Fibroblast of skin of abdomen (primary cell): ENCODE measurements around the gene MRPL49.
A peak's percentile ranks its signal among the peaks of the same experiment; 100 is the strongest.
"Not testable (repeated sequence)": the region's sequence is repeated elsewhere in the genome, so short reads cannot be mapped to it uniquely, and the experiment has no call there.

ENCODE experiments used
- DNase-seq: peaks from one replicate; pipeline ENCODE4 v3.0.0-alpha.2; 2013

Gene MRPL49

DNA sequence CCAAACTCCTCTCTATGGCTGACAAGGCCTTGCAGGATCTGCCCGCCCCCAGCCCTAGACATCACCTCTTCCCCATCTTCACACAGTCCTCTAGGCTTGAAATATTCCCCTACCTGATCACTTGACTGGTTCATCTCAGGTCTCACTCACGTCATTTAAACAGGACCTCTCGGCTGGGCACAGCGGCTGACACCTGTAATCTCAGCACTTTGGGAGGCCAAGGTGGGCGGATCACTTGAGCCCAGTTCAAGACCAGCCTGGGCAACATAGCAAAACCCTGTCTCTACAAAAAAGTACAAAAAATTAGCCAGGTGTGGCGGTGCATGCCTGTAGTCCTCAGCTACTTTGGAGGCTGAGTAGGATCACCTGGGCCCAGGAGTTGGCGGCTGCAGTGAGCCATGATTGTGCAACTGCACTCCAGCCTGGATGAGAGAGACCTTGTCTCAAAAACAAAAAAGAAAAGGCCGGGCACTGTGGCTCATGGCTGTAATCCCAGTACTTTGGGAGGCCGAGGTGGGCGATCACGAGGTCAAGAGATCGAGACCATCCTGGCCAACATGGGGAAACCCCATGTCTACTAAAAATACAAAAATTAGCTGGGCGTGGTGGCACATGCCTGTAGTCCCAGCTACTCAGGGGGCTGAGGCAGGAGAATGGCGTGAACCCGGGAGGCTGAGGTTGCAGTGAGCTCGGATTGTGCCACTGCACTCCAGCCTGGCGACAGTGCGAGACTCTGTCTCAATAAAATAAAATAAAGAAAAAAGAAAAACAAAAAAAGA is 3.0 kb upstream of the MRPL49 start:
- DNase-seq, result not testable (repeated sequence)

DNA sequence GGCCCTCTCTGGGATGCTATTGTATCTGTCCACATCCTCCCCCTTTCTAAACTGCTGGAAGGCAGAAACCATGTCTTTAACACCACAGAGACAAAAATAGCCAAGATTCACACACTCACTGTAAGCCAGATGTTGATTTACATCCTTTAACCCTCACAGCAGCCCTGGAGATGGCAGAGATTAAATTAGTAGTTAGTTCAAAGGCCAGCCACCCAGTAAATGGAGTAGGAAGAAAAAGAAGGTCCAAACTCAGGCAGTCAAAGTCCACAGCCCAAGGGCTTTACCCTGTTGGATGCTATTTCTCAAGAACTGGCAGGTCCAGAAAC is 2.5 kb upstream of the MRPL49 start:
- no peak for DNase-seq

DNA sequence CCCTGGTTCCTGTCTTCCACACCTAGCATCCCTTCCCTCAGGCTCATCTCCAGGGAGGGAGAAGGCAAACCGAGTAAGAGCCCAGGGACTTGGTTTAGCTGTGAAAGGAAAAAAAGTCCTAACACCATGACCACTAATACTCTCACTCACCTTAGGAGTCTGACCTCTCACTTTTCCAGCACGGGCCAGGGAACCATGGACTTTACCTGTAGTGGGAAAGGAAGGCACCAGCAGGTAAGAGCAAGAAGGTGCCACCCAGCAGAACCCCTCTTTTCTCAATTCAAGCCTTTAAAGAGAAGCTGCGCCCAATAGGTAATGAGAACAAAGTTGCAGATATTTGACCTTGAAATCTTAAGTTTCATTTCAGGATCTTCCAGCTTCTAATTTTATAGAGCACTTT is 1.3 kb upstream of the MRPL49 start:
- DNase-seq, result no peak

DNA sequence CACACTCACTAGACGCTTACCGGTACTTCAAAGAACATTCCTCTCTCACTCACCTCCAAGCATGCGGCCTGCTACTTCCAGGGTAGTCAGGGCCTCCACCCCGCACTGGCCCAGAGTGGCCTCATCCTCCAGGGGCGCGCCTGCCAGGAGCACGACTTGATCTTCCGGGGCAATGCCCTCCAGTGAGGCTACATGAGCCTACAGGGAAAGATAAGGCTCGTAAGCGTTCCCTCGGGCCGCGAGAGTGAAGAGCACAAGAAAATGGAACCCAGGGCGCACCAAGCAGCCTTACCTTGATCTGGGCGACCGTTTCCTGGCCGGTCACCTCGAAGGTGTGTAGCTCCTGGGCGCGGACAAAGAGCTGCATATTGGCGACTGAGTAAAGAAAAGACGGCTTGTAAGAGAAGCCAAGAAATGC is 665 bp upstream of the MRPL49 start:
- no peak for DNase-seq

DNA sequence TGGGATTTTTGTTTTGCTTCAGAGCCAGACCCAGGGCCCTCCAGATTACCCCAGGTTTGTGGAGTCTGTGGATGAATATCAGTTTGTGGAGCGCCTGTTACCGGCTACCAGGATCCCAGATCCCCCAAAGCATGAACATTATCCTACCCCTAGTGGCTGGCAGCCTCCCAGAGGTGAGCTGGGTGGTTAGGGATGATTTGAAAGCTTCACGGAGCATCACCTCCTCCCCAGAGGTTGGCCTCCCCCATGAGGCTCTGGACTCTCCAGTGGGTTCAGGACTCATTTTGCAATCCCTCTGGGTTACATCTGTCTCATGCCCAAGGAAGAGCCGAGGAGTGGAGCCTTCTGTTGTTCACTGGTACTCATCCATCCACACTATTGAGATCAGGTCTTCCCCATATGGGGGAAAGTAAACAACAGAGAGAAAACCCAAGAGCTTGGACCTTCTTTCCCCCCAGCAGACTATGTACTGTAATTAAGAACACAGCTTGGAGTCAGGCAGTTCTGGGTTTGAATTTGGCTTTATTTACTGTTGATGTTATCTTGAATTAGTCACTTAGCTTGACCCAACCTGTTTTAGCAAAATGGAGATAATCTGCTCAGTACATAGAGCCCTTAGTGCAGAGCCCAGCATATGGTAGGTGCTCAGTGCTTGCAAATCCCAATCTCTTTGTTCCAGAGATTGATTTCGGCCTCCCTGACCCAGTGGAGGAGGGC is 2.5 kb downstream of the MRPL49 start:
- DNase-seq, result no peak

DNA sequence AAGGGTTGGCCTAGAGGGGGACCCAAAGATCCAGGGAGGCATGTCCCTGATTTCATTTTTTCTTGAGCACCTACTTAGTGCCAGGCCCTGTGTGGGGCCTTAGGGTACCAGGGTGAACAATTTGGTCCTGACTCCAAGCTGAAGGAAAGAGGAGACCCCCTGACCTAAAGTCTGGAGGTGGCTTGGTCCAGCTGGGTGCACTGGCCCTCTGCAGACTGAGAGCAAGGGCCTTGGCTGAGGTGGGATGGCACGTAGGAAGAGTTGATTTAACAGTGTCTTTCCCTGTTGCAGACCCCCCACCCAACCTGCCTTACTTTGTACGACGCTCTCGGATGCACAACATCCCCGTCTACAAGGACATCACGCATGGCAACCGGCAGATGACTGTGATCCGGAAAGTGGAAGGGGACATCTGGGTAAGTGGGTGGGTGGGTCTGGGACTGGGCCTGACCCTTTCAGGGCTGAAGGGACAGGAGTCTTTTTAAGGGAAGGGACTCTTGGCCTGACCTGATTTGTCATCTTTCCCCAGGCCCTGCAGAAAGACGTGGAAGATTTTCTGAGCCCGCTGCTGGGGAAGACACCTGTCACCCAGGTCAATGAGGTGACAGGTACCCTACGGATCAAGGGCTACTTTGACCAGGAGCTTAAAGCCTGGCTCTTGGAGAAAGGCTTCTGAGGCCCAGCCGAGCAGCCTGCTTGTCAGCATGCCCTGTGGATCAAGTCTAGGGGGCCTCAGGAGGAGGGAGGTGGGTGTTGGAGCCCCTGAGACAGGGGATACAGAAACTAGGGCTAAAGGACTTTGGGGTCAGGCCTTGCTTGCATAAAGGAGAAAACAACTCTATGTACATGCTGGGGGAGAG is 3.3 kb downstream of the MRPL49 start:
- DNase-seq, result no peak

DNA sequence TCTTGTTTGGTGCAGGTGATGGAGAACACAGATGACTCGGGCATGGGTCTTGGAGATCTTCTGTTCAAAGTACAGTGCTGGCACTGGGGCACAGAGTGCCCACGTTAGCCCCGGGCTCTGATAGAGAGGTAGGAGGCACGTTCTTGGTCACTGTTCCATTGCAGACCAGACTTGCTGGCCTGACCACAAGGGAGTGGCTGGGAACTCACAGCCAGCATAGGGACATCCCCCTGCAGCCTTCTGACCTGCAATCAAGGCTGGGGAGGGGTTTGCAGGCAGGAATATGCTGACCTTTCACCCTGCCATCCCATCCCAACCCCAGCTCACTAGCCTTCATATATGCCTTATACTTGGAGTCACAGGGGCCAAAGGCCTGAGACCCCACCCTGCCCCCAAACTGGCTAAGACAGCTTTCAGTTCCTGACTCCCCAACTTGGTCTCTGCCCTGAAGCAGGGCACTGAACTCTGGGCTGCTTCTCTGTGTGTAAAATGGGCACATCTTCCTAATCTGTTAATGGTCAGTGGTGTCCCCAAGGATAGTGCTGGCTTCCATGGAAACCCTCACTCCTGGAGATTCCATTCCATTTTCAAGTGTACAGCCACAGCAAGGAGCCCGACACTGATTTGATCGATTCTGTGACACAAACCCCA is 4.6 kb downstream of the MRPL49 start:
- DNase-seq, result no peak

DNA sequence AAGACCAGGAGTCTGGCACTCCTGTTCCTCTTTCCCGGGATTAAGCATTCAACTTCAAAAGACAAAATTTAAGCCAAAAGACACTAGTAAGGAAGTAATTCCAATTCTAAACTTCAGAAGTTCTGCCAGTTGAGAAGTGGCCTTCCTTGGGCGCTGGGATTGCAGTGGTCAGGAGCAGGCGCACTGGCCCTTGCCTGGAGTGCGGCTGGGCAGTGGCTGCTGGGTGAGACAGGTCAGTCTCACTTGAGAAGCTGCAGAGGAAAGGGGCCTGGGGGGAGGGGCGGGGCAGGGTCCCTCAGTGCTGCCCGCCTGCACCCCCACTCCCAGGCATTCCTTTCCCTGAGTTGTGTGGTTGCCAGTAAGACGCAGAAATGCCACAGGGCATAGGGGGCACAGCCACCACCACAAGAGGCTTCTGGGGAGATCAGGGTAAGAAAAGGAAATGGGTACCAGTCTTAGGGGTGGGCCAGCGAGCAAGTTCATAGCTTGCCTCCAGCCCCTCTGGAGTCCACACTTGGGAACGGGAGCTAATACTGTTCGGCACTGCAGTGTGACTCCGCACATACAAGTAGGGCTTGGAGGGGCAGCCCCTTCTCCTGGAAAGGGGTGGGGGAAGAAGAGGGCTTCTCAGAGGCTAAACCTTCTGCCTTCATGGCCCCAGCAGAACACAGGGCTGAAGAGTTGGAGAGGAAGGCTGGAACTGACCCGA is 5.5 kb downstream of the MRPL49 start:
- no peak for DNase-seq

DNA sequence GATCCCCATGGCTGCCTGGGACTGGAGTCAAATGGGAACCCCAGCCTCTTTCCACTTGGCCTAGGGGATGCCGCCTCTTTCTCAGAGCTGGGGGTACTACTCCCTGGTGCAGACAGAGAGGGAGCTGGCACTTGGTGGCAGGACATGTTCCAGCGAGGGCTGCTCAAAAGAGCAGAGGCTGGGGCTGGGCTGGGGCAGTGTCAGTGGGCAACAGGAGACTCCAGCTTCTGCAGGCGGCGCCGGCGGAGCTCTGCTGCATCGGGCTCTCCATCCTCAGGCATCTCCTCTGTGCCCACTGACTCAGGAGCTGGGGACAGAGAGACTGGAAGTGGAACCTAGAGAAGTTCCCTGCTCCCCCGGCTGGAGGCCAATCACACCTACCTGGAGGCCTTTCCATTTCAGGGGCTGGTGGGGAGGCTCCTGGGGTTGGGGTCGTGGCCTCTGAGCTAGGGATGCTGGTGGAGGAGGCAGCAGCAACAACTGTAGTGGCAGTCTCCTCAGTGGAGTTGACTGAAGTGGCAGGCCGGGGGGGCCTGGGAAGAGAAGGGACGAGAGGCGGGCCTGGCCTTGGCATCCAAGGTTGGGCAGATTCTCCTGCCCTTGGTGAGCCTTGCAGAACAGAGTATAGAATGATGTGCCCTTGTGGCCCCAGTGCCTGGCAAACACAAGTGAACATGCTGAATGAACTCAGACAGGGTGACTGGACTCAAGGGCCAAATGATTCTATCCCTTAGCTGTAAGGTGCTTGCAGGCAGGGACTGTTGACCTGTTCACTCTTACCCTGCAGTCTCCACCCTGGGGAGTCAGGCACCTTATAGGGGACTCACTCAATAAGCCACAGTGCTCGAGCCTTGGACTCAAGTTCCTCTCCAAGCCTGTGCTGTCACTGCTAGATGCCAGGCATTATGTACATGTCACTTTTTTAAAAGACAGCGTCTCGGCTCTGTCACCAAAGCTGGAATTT is 6.3 kb downstream of the MRPL49 start:
- DNase-seq, result no peak

DNA sequence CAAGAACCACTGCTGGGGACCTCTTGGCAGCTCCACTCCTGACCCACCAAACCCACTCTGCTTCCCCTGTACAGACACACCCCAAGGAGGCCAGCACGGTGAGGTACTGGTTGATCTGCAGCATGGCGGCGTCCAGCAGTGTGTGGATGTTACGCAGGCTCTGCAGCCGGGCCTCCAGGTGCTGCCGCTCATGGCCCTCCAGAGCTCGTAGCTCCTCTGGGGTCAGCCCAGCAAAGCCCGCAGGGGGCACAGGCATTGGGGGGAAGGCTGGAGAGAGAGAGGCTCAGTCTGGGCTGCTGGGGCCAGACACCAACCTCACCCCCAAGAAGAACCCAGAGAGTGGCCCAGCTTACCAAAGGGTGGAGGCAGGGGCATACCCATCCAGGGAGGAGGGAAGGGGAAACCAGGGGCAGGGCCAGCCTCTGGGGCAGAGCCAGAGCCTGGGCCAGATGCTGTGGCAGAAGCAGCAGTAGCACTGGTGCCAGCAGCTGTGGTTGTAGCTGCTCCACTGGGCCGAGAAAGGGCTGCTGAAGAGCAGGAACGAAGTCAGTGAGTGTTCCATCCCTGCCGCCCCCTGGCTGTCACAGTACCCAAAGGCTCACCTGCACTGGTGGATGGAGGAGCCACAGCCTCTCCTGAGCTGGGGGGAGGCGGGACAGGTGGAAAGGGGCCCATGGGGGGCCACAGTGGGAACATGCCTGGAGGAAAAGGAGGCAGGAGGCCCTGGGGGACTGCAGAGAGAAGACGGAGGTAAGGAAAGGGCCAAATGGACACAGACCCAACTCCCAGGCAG is 7.7 kb downstream of the MRPL49 start:
- DNase-seq, result no peak

DNA sequence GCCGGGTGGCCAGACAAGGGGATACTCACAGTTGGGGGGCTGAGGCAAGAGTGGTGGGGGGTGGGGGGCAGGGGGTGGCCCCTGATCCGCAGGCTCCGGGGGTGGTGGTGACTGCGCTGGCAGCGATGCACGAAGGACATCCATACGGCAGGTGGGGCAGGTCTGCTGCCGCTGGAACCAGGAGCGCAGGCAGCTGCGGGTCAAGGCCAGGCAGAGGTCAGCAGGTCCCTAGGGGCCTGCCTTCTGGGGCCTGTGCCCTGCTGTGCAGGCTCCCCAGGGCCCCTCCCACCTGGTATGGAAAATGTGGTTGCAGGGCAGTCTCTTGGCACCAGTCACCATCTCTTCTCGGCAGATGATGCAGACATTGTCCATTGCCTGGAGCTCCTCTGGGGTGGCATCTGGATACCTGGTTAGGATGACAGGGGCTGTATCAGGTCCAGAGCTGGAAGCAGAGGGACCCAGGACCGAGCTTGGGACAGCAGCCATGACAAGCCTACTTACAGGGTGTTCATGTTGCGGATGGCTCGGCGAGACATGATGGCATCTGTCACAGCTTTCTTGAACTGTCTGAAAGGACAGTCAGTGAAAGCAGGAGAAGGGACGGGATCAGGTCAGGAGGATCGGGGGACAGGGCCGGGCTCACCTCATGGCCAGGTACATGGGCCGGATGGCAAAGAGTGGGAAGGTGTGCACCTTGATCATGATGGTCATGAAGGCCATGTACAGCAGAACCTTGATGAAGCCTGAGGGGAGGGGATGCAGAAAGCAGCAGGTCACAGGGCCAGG is 8.7 kb downstream of the MRPL49 start:
- DNase-seq, result no peak

DNA sequence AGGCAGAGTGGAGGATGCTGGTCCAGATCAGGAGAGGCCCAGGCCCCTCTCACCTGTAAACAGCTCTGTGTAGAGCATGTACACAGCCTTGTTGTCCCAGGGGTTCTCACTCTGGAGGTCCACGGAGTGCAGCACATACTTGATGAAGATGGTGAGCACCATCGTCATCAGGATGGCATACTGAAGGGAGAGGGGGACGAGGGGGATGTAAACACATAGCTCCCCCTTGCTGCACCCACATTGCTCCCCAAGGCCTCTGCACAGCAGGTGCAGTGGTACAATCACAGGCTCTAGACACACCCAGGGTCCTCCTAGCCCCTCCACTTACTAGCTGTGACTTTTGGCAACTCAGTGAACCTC is 9.3 kb downstream of the MRPL49 start:
- DNase-seq, result no peak

DNA sequence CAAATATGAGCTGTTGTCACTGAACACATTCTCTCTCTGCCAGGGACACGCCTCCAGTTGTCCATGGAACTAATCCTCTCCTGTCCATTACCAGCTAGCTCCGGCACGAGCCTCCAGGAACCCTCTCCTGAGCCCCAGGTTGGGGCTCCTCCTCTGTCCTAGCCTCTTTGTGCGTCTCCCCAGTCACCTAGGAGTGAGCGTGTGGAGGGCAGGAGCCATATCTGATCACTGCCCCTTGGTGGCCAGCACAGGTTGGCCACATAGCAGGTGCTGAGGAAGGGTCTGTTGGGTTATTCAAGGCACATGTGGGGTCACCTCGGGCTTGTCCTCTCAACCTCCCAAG is 9.7 kb downstream of the MRPL49 start:
- DNase-seq, result no peak

DNA sequence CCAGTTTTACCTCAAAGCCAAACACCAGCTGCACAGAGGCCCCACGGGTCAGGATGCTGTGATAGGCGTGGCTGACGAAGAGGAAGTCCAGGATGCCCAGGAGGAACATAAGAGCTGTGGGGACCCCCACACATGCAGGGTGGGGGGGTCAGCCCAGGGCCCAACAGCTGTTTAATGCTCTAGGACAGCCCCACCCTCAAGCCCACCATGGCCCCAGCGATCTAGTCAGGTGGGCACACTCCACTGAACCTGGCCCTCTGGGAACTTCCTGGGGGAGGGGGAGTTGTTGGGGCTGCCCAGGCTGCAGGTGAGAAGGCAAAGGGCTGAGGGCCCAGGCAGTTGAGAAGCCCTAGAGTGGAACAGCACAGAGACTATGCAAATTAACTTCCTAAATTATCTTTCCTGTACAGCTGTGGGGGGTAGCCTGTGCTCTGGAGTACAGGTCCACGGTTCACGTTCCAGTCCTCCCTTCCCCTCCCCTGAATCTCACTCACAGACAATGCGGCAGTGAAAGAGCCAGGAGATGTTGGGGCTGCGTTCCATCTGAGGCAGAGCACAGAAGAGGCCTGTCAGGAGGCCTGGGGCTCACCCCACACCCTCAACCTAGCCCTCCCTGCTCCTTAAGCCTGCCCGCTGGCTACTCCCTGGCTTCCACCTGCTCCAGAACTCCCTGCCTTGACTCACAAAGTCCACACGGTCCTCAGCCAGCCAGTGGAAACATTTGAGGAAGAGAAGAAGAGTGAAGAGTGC is 10.3 kb downstream of the MRPL49 start:
- no peak for DNase-seq

DNA sequence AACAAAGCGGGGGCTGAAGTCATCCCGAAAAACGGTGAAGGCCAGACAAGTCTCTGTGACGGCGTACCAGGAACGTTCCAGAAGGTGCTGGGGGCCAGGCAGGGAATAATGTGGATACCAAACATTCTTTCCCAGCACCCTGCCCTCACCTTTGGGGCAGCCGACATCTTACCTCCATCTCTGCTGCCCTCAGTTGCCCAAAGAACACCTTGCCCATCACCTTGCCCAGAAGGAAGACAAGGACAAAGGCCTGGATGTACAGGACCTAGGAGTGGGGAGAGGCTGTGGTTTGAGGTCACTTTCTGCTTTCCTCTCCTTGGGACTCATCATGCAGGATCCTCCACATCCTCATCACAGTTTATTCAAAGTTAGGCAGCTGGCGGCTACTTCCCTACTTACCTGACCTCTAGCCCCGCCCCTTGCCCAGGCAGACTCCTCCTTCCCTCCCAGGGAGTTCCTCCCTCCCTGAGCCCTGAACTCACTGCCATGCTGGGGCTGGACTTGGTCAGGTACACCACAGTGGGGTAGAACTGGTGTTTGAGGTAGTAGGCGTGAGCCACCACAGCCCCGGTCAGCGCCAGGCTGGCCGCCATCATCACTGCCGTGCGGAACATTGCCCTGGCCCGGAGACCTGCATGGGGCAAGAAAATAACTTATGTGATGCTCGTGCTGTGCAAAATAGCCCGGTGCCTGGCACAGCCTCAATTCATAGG is 11.0 kb downstream of the MRPL49 start:
- DNase-seq, result no peak

DNA sequence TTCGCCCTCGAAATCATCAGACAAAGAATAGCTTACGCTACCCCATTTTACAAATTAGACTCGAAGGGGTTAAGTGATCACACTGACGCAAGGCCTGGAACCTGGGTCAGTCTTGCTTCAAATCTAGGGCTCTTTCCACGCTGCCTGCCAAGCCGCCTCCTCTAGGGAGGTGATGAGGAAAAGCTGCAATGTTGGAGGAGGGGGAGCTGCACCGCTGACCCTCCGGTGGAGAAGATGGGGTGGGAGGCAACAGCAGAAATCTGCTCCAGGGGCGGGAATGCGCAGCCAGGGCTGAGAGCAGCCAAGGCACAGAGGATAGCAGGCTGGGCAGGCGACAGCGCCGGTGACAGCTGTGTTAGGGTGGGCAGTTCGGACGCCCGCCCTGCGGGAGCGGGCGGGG is 11.6 kb downstream of the MRPL49 start:
- DNase-seq, result no peak

DNA sequence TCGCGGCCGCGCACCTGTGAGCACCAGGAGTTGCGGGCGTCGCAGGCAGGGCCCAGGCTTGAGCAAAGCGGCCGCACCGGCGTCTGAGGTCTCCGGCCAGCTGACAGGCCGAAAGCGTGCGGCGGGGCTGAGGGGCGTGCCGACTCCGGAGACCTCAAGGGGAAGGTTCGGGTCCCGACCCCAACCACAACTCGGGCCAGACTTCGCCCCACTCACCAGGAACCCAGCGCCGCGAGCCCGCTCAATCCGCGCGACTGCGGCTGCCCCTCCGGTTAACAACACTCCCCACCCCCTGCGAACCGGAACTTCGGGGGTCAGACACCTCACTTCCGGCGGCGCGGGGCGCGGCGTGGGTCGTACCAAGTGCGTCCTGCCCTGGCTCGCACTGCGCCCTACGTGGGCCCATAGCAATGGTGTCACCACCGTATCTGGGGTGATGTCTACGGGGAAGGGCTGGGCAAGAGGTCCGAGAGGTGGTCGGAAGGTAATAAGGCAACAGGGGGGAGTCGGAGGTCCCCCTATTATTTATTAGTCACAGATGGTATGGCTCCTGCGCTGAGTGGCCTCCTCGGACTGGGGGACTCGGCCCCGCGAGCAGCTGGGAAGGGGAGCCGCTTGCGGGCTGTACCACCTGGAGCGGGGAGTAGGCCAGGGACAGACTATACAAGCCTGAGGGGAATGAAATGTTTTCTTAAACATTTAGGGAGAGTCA is 12.3 kb downstream of the MRPL49 start, which contains the start of gene SYVN1:
Gene SYVN1, minus strand, starts transcription at position 280 of the 712 bp plus-strand sequence. CDS start 918 bp downstream, outside the sequence.
- peak; percentile 88 for DNase-seq
